Peyer's patch (tissue), 4 donors: ENCODE results near the gene AKAP3.

Experiments
- CTCF ChIP-seq, 6 experiments: fragments of 450-650 bp in 4 of 6; fragments of 200-600 bp in 2 of 6; sonication (generic) in 1 of 6; IDR thresholded peaks; one replicate each; pipeline ENCODE4 v1.5.1; 2017 to 2019; ENCODE audit warnings: antibody characterized with exemption in 6 of 6, mild to moderate bottlenecking in 3 of 6, moderate library complexity in 1 of 6
- POLR2A ChIP-seq, 2 donors: fragments of 450-650 bp; IDR thresholded peaks; one replicate each; pipeline ENCODE4 v1.5.1; 2017; ENCODE audit warnings: antibody characterized with exemption in 2 of 2, mild to moderate bottlenecking in 2 of 2, moderate library complexity in 2 of 2

GRCh38 chr12:4690760-4691159, 41.9 kb upstream of the AKAP3 start:
- TF ChIP-seq CTCF (IDR thresholded peaks at IDR 0.05) (no peak), POLR2A (IDR thresholded peaks at IDR 0.05) (no peak)
